Sigmoid colon (tissue), 7 donors: ENCODE data around the gene TRPM1. TPM values are rescaled to one million over a fixed set of nuclear protein-coding genes. Genes with fewer than 3 reads are reported as not detected.

ENCODE experiments used
- DNase-seq: peaks from one replicate; pipeline ENCODE4 v3.0.0-alpha.2; 2019
- H3K27ac ChIP-seq, 4 donors: fragments of 200-600 bp; sonication (generic); one replicate each; pipeline ENCODE4 v1.5.1; 2016 to 2019; ENCODE audit warnings: mild to moderate bottlenecking in 1 of 4
- H3K27me3 ChIP-seq, 3 donors: fragments of 200-600 bp; sonication (generic); one replicate each; pipeline ENCODE4 v1.5.1; 2019; ENCODE audit warnings: mild to moderate bottlenecking in 1 of 3
- H3K36me3 ChIP-seq, 4 donors: fragments of 200-600 bp; sonication (generic); one replicate each; pipeline ENCODE4 v1.5.1; 2016 to 2019
- H3K4me1 ChIP-seq, 4 donors: fragments of 200-600 bp; sonication (generic); one replicate each; pipeline ENCODE4 v1.5.1; 2017 to 2019
- H3K4me3 ChIP-seq, 4 donors: fragments of 200-600 bp; sonication (generic); one replicate each; pipeline ENCODE4 v1.5.1; 2017 to 2019; ENCODE audit warnings: mild to moderate bottlenecking in 2 of 4, moderate library complexity in 1 of 4
- H3K9me3 ChIP-seq, 4 donors: fragments of 200-600 bp in 3 of 4; sonication (generic) in 3 of 4; one replicate each; pipeline versions ENCODE4 v1.5.1 to v1.6.1; 2013 to 2019
- EP300 ChIP-seq, 4 donors: sonication (generic); formaldehyde crosslinking; IDR thresholded peaks; one replicate each; pipeline ENCODE4 v1.6.1; 2017; ENCODE audit warnings: antibody characterized with exemption in 4 of 4
- POLR2A ChIP-seq, 2 donors: fragments of 450-650 bp; IDR thresholded peaks; one replicate each; pipeline ENCODE4 v1.6.1; 2016; ENCODE audit warnings: antibody characterized with exemption in 2 of 2, mild to moderate bottlenecking in 2 of 2, moderate library complexity in 2 of 2
- POLR2AphosphoS5 ChIP-seq, 4 donors: sonication (generic); formaldehyde crosslinking; IDR thresholded peaks; one replicate each; pipeline ENCODE4 v1.6.1; 2017; ENCODE audit warnings: antibody characterized with exemption in 4 of 4
- WGBS, 2 donors: extraction: QIAGEN DNeasy Blood & Tissue Kit; methylation state at CpG; one replicate each; pipeline ENCODE4 v1.1.7; 2013; 5-methylcytosine and 5-hydroxymethylcytosine counted together
- intact Hi-C: fragments of 100-400 bp; cut with DNase I; formaldehyde crosslinking; loops from one replicate; pipeline ENCODE4 v1.15.1; 2023
- polyA plus RNA-seq, 3 donors: library from polyadenylated mRNA; stranded (reverse); fragments of 200-250 nt; gene quantifications; one replicate each; pipeline ENCODE4 v1.2.3, GENCODE V29; 2013
- total RNA-seq, 4 donors: library from RNA; depleted of rRNA; stranded (reverse); fragments of >200 nt; gene quantifications; one replicate each; pipeline ENCODE4 v1.1.0, GENCODE V29; 2016
- TF ChIP-seq, protein P1 (sequence below), 4 experiments: fragments of 450-650 bp in 3 of 4; fragments of 200-600 bp in 1 of 4; IDR thresholded peaks; one replicate each; pipeline ENCODE4 v1.5.1; 2016 to 2019; ENCODE audit warnings: antibody characterized with exemption in 4 of 4, mild to moderate bottlenecking in 3 of 4, moderate library complexity in 2 of 4
- donor health status: healthy with polysubstance abuse.
- donor health status: Bipolar disorder and iron deficiency.
- donor health status: healthy.

Gene TRPM1
- total and polyA plus RNA-seq, 7 donors: 0.12 TPM; not detected in 6

DNA sequence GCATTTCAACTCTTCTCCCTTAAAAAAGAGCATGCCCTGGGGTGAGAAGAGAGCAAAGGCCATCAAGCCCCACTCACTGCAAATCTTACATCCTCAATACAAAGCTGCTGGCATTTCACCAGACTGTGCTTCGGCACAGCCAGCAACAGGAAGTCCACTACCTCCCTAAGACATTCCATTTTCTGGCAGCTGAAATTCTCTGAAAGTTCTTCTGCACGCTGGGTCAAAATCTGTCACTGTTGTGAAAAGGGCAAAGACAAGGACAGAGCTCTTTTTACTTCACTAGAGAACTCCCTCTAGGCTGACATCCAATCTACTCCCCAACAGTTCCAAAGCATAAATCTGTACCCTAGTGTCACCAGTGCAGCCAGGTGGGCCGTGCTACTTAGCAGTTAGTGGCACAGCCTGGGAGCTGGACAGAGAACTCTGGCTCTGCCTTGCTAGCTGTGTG lies 116.4 kb downstream of the TRPM1 start:
- intact Hi-C loops: no loop called here
- peaks cover 0 to 75% (median 49%) of the 10 kb centered on the region in 4 donors for H3K4me1 ChIP-seq
- H3K27me3 ChIP-seq: no peaks in the 10 kb centered on the region
- 29 to 41% methylated on average over 3 of the region's 3 CpGs for WGBS, 2 donors
- peaks cover 0 to 39% (median 3%) of the 10 kb centered on the region in 4 donors for H3K36me3 ChIP-seq
- no peak for DNase-seq
- peak overlapping the region; percentile 30 to 56 (median 52) for H3K27ac ChIP-seq
- H3K4me3 ChIP-seq: peak overlapping the region in 1 of 4 donors; percentile 1
- TF ChIP-seq POLR2AphosphoS5 (IDR thresholded peaks at IDR 0.05): no peak
- no peaks in the 10 kb centered on the region for H3K9me3 ChIP-seq

DNA sequence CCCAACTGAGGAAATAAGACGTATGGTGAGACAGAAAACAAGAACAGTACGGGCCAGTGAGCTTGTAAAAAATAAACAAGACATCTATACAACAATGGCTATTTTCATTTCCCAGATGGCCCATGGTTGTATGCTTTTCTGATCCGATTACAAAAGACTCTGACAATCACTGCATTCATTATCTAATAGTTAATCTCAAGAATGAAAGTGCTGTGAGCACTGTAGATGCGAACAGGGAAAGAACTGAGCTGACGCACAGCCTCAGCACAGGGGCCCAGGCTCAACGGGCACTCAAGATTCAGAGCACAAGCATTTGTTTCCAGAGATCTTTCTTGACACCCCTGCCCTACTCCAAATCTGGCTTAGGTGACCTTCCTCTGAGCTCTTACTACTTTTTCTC lies 117.0 kb downstream of the TRPM1 start:
- WGBS, 2 donors: 19 to 45% methylated on average over 6 of the region's 6 CpGs
- TF ChIP-seq POLR2A (IDR thresholded peaks at IDR 0.05): no peak
- no peak for TF ChIP-seq EP300 (IDR thresholded peaks at IDR 0.05)
- TF ChIP-seq, protein P1, sequence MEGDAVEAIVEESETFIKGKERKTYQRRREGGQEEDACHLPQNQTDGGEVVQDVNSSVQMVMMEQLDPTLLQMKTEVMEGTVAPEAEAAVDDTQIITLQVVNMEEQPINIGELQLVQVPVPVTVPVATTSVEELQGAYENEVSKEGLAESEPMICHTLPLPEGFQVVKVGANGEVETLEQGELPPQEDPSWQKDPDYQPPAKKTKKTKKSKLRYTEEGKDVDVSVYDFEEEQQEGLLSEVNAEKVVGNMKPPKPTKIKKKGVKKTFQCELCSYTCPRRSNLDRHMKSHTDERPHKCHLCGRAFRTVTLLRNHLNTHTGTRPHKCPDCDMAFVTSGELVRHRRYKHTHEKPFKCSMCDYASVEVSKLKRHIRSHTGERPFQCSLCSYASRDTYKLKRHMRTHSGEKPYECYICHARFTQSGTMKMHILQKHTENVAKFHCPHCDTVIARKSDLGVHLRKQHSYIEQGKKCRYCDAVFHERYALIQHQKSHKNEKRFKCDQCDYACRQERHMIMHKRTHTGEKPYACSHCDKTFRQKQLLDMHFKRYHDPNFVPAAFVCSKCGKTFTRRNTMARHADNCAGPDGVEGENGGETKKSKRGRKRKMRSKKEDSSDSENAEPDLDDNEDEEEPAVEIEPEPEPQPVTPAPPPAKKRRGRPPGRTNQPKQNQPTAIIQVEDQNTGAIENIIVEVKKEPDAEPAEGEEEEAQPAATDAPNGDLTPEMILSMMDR (IDR thresholded peaks at IDR 0.05): no peak
- TF ChIP-seq POLR2AphosphoS5 (IDR thresholded peaks at IDR 0.05): no peak
- Histone ChIP-seq H3K9me3 (no peaks in the 10 kb centered on the region), H3K27me3 (no peaks in the 10 kb centered on the region), H3K4me1 (peaks cover 0 to 70% (median 44%) of the 10 kb centered on the region in 4 donors), H3K27ac (peak overlapping the region; percentile 30 to 56 (median 52)), H3K36me3 (peaks cover 0 to 44% (median 3%) of the 10 kb centered on the region in 4 donors), H3K4me3 (peak overlapping the region in 1 of 4 donors; percentile 1)
- intact Hi-C loops: no loop called here
- no peak for DNase-seq

DNA sequence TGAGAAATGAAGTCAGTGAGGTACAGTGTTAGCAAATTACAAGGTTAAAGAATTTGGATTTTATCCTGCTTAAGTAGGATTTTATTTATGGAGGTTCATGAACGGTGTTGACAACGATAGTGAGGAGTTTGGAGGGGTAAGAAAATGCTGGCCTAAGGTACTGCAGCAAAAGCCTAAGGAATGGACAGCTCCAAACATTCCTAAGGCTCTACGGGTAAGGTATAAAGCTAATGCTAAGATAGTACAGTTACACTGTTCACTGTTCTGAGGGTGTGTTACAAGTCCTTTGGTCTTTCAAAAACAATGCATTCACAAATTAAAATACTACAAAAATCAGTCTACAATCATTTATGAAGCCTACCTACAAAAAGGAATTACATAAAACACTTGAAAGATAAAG lies 117.4 kb downstream of the TRPM1 start:
- Histone ChIP-seq H3K27ac (peak overlapping the region; percentile 30 to 56 (median 52)), H3K27me3 (no peaks in the 10 kb centered on the region), H3K4me3 (peak overlapping the region in 1 of 4 donors; percentile 1), H3K9me3 (no peaks in the 10 kb centered on the region), H3K4me1 (peaks cover 0 to 66% (median 42%) of the 10 kb centered on the region in 4 donors), H3K36me3 (peaks cover 0 to 48% (median 3%) of the 10 kb centered on the region in 4 donors)
- no peak for DNase-seq
- intact Hi-C loops: no loop called here
- TF ChIP-seq POLR2A (IDR thresholded peaks at IDR 0.05): no peak
- TF ChIP-seq EP300 (IDR thresholded peaks at IDR 0.05): no peak
- TF ChIP-seq, protein P1 (IDR thresholded peaks at IDR 0.05): no peak
- no peak for TF ChIP-seq POLR2AphosphoS5 (IDR thresholded peaks at IDR 0.05)
- 62 to 81% methylated on average over 3 of the region's 3 CpGs for WGBS, 2 donors

DNA sequence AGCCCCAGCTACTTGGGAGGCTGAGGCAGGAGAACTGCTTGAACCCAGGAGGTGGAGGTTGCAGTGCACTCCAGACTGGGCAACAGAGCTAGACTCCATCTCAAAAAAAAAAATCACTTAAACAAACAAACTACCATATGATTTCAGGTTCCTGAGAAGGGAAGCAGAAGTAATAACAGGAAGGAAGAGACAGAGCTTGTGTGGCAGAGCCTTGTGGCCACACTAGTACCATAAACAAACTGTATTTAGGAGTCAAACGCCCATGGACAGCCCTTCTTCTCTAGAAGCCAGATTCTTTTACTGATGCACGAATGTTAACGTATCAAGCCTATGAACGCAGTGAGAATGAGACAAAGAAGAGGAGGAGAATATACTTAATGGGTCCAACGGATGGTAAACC lies 122.1 kb downstream of the TRPM1 start:
- Histone ChIP-seq H3K27ac (no peak overlapping the region), H3K27me3 (no peaks in the 10 kb centered on the region), H3K36me3 (peaks cover 0 to 46% (median 3%) of the 10 kb centered on the region in 4 donors), H3K4me3 (no peak overlapping the region), H3K9me3 (no peaks in the 10 kb centered on the region), H3K4me1 (peaks cover 0 to 31% (median 20%) of the 10 kb centered on the region in 4 donors)
- DNase-seq: no peak
- intact Hi-C loops: no loop called here
- WGBS, 2 donors: 83 to 94% methylated on average over 5 of the region's 5 CpGs
- TF ChIP-seq EP300 (IDR thresholded peaks at IDR 0.05): no peak
- TF ChIP-seq, protein P1 (IDR thresholded peaks at IDR 0.05): no peak
- TF ChIP-seq POLR2A (IDR thresholded peaks at IDR 0.05): no peak
- TF ChIP-seq POLR2AphosphoS5 (IDR thresholded peaks at IDR 0.05): no peak

DNA sequence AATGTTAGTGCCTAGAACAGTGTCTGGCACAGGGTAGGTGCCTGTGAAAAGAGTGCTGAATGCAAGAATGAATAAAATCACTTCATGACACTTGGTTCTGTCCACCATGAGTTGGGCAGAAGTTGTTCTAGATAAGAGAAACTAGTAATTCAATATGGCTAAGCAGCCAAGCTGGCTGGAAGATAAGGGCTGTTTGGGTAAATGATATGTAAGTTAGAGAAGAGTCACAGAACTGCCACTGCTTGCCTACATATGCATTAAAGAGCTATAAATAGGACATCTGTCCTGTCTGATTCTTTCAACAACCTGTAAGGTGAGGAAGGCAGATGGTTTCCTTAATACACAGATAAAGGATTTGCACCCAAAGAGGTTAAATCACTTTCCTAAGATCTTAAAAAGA lies 123.2 kb downstream of the TRPM1 start:
- intact Hi-C loops: no loop called here
- TF ChIP-seq POLR2AphosphoS5 (IDR thresholded peaks at IDR 0.05): no peak
- no peak for TF ChIP-seq EP300 (IDR thresholded peaks at IDR 0.05)
- TF ChIP-seq, protein P1 (IDR thresholded peaks at IDR 0.05): no peak
- TF ChIP-seq POLR2A (IDR thresholded peaks at IDR 0.05): no peak
- no peaks in the 10 kb centered on the region for H3K27me3 ChIP-seq
- no peak overlapping the region for H3K4me3 ChIP-seq
- no peaks in the 10 kb centered on the region for H3K9me3 ChIP-seq
- H3K4me1 ChIP-seq: peaks cover 0 to 19% (median 11%) of the 10 kb centered on the region in 4 donors
- no peak for DNase-seq
- H3K27ac ChIP-seq: no peak overlapping the region
- H3K36me3 ChIP-seq: peaks cover 0 to 57% (median 4%) of the 10 kb centered on the region in 4 donors
